ENCODE results near the gene TSKU.

DNA sequence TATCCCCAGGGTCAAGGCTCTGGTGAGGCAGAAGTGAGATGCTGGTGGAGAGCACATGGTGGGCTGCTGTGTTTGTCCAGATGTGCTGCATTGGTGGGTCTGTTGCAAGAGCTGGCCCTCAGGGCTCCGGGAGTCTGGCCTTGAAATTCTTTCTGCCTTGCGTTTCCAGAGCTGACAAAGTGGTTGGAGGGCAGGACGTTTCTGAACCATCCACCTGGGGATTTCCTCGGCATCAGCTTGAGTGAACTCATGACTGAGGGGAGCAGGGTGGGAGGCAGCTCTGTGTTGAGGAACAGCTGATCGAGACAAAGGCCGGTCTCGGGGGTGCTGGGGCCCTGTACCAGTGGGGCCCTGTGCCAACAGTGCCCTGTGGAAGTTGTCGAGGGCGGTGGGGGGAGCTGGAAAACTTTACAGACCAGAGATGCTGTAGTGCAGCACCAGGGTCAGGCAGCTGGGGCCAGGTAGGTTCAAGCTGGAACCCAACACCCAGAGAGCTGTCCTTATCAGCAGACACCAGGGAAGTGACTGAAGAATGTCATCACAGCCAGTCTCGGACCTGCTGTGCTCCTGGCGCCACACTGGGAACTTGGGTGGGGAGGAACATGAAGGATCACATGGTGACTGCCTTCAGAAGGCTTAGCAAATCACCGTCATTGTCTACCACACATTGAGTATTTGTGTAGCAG lies 4.9 kb downstream of the TSKU start:
- TF ChIP-seq POLR2AphosphoS5 (IDR thresholded peaks at IDR 0.05; ENCODE audit: borderline replicate concordance, low read depth, low read length): no peak
- TF ChIP-seq EZH2 (IDR thresholded peaks at IDR 0.05): no peak

Data from SK-N-MC (cell line).